ENCODE results near the gene CHRM4. TPM values are rescaled to one million over a fixed set of nuclear protein-coding genes. Genes with fewer than 3 reads are reported as not detected.

The CHRM4 gene
- total and polyA plus RNA-seq, 2 of the 13 experiments (the other 11 are each of a cell fraction or from before 2014, with no cell fraction given) = 0.13 to 0.21 TPM

DNA sequence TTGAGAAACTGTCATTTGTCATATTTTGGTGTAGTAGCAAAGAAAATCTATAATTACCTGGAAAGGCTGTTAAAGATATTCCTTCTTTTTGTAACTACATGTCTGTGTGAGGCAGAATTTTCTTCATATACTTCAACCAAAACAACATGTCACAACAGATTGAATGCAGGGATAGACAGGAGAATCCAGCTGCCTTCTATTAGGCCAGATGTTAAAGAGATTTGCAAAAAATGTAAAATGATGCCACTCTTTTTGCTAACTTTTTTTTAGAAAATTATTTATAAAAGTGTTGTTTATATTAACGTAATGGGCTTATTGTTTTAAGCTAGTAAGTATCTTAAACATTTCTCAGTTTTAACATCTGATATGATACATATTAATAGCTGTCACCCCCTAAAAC, 31.6 kb downstream of the CHRM4 start (continued):
- TF ChIP-seq, protein P1, sequence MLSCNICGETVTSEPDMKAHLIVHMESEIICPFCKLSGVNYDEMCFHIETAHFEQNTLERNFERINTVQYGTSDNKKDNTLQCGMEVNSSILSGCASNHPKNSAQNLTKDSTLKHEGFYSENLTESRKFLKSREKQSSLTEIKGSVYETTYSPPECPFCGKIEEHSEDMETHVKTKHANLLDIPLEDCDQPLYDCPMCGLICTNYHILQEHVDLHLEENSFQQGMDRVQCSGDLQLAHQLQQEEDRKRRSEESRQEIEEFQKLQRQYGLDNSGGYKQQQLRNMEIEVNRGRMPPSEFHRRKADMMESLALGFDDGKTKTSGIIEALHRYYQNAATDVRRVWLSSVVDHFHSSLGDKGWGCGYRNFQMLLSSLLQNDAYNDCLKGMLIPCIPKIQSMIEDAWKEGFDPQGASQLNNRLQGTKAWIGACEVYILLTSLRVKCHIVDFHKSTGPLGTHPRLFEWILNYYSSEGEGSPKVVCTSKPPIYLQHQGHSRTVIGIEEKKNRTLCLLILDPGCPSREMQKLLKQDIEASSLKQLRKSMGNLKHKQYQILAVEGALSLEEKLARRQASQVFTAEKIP (CRISPR knock-in tag; IDR thresholded peaks at IDR 0.05; ENCODE audit: borderline replicate concordance) = no peak
- TF ChIP-seq JARID2 (CRISPR knock-in tag; IDR thresholded peaks at IDR 0.05; ENCODE audit: insufficient replicate concordance) (no peak), CBFB (CRISPR knock-in tag; IDR thresholded peaks at IDR 0.05) (no peak), ZNF616 (CRISPR knock-in tag; IDR thresholded peaks at IDR 0.05; ENCODE audit: low read depth) (no peak), ZNF703 (CRISPR knock-in tag; IDR thresholded peaks at IDR 0.05; ENCODE audit: borderline replicate concordance) (no peak), ZKSCAN5 (CRISPR knock-in tag; IDR thresholded peaks at IDR 0.05) (no peak), XBP1 (CRISPR knock-in tag; IDR thresholded peaks at IDR 0.05) (no peak), RELA (CRISPR knock-in tag; IDR thresholded peaks at IDR 0.05) (no peak), TCF12 (IDR thresholded peaks at IDR 0.05) (no peak), TCF12 (CRISPR knock-in tag; IDR thresholded peaks at IDR 0.05) (no peak), ZNF543 (CRISPR knock-in tag; IDR thresholded peaks at IDR 0.05) (no peak), SMAD1 (CRISPR knock-in tag; IDR thresholded peaks at IDR 0.05; ENCODE audit: borderline replicate concordance, low read depth) (no peak), PCBP1 (IDR thresholded peaks at IDR 0.05; ENCODE audit: borderline replicate concordance, low read depth, low read length) (no peak)
- TF ChIP-seq, protein P2, sequence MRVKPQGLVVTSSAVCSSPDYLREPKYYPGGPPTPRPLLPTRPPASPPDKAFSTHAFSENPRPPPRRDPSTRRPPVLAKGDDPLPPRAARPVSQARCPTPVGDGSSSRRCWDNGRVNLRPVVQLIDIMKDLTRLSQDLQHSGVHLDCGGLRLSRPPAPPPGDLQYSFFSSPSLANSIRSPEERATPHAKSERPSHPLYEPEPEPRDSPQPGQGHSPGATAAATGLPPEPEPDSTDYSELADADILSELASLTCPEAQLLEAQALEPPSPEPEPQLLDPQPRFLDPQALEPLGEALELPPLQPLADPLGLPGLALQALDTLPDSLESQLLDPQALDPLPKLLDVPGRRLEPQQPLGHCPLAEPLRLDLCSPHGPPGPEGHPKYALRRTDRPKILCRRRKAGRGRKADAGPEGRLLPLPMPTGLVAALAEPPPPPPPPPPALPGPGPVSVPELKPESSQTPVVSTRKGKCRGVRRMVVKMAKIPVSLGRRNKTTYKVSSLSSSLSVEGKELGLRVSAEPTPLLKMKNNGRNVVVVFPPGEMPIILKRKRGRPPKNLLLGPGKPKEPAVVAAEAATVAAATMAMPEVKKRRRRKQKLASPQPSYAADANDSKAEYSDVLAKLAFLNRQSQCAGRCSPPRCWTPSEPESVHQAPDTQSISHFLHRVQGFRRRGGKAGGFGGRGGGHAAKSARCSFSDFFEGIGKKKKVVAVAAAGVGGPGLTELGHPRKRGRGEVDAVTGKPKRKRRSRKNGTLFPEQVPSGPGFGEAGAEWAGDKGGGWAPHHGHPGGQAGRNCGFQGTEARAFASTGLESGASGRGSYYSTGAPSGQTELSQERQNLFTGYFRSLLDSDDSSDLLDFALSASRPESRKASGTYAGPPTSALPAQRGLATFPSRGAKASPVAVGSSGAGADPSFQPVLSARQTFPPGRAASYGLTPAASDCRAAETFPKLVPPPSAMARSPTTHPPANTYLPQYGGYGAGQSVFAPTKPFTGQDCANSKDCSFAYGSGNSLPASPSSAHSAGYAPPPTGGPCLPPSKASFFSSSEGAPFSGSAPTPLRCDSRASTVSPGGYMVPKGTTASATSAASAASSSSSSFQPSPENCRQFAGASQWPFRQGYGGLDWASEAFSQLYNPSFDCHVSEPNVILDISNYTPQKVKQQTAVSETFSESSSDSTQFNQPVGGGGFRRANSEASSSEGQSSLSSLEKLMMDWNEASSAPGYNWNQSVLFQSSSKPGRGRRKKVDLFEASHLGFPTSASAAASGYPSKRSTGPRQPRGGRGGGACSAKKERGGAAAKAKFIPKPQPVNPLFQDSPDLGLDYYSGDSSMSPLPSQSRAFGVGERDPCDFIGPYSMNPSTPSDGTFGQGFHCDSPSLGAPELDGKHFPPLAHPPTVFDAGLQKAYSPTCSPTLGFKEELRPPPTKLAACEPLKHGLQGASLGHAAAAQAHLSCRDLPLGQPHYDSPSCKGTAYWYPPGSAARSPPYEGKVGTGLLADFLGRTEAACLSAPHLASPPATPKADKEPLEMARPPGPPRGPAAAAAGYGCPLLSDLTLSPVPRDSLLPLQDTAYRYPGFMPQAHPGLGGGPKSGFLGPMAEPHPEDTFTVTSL (CRISPR knock-in tag; IDR thresholded peaks at IDR 0.05; ENCODE audit: borderline replicate concordance) = no peak
